Measurements from ENCODE around the gene TMEM250.

TMEM250 gene

DNA sequence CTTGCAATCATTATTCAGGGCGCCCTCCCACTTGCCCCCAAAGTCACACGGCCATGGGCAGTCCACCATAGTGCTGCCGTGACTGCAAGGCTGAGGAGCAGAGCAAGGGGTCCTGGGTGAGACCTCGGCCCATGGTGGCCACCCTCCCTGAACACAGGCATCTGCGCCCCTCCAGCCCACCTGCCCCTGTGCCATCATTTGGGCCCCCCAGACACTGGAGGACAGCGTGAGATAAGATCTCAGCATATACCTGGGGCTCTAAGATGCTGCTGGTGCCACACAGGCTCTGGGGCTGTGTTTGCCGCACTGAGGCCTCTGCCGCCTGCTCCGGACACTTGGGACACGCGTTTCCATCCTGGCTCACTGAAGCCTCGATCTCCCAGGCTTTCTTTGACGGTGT, 3.5 kb downstream of the TMEM250 start:
- Histone ChIP-seq H3K9me3 (replicated peaks in 1 of 11) (no peaks in the 10 kb centered on the region), H3K36me3 (peaks cover 18 to 38% (median 28%) of the 10 kb centered on the region in 11 experiments), H4K20me1 (peaks cover 0 to 21% (median 0%) of the 10 kb centered on the region in 11 experiments; a peak in 4 of 22 replicates)

DNA sequence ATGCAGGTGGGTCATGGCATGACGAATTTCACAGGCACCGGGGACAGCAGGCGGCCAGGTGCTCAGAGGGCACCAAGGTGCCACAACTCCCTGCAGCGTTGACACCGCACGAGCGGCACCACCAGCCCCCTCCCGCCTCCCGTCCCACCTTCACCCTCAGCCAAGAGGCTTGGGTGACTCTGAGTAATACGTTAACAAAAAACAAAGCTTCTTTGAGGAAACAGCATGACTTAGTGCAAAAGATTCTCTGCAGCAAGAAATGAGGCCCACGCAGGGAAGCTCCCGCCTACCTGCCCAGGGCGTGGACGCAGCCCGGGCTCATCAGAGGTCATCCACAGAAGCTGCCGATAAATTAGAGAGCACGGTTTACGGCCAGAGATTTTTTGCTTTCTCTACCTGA, 4.1 kb downstream of the TMEM250 start:
- Histone ChIP-seq H3K36me3 (peaks cover 18 to 38% (median 28%) of the 10 kb centered on the region in 11 experiments), H3K9ac (peak overlapping the region in 3 of 11 experiments; percentile 3 to 51 (median 47); a peak in 5 of 22 replicates), H3K4me2 (peak overlapping the region in 1 of 11 experiments; percentile 94; a peak in 2 of 22 replicates), H3K27me3 (no peaks in the 10 kb centered on the region), H3K27ac (0 out of 22 replicates have a peak overlapping the region, but pooled peaks of 1 of the 11 experiments have one; percentile 95), H3K4me1 (peaks cover 50 to 83% (median 58%) of the 10 kb centered on the region in 10 experiments), H3K9me3 (replicated peaks in 1 of 11) (no peaks in the 10 kb centered on the region), H3K4me3 (no peak overlapping the region), H4K20me1 (peaks cover 0 to 21% (median 0%) of the 10 kb centered on the region in 11 experiments; a peak in 4 of 22 replicates)
- no peak for TF ChIP-seq Cebpa-rat (IDR thresholded peaks at IDR 0.05)

More for the DNA sequence above, 3.5 kb downstream of the TMEM250 start:
- no peak for TF ChIP-seq Cebpa-rat (IDR thresholded peaks at IDR 0.05)
- peak overlapping the region in 1 of 11 experiments; percentile 94; a peak in 1 of 22 replicates for H3K4me2 ChIP-seq
- H3K9ac ChIP-seq = peak overlapping the region in 6 of 11 experiments; percentile 3 to 51 (median 35); a peak in 6 of 22 replicates
- no peak overlapping the region for H3K4me3 ChIP-seq
- 0 out of 22 replicates have a peak overlapping the region, but pooled peaks of 1 of the 11 experiments have one; percentile 95 for H3K27ac ChIP-seq
- H3K27me3 ChIP-seq = no peaks in the 10 kb centered on the region
- H3K4me1 ChIP-seq = peaks cover 50 to 83% (median 58%) of the 10 kb centered on the region in 10 experiments

- H3K4me2 ChIP-seq = peak overlapping the region; percentile 90 to 99 (median 95)
- no peak overlapping the region for H3K4me3 ChIP-seq
- no peaks in the 10 kb centered on the region for H3K9me3 ChIP-seq (replicated peaks in 1 of 11)
- H4K20me1 ChIP-seq = peaks cover 0 to 21% (median 0%) of the 10 kb centered on the region in 11 experiments; a peak in 4 of 22 replicates
- no peaks in the 10 kb centered on the region for H3K27me3 ChIP-seq
- H3K9ac ChIP-seq = peak overlapping the region in 10 of 11 experiments; percentile 6 to 81 (median 72); a peak in 17 of 22 replicates
- H3K4me1 ChIP-seq = peaks cover 65 to 98% (median 74%) of the 10 kb centered on the region in 10 experiments
- H3K27ac ChIP-seq = peak overlapping the region; percentile 24 to 91 (median 85); a peak in 16 of 22 replicates
- H3K36me3 ChIP-seq = peaks cover 18 to 38% (median 28%) of the 10 kb centered on the region in 11 experiments
- TF ChIP-seq Cebpa-rat (IDR thresholded peaks at IDR 0.05) = no peak
Measured at GRCh38 chr9:136112541-136112940, 6.1 kb downstream of the TMEM250 start.

DNA sequence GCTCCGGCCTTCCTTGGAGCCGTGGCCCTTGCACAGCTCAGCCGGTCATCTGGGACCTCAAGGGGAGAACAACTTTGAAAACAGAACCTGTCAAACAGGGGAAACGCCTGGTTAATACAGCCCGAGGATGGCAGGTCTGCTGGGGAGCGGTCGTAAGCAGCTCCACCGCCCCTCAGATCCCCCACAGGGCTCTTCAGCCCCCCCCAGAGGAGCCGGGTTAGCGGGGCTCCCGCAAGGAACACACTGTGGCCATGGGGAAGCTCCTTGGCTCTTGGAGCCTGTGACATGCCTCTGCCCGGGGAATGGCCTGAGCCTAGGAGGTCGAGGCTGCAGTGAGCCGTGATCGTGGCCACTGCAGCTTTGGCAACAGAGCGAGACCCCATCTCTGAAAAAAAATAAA, 6.8 kb downstream of the TMEM250 start:
- peaks cover 18 to 33% (median 28%) of the 10 kb centered on the region in 11 experiments for H3K36me3 ChIP-seq
- no peaks in the 10 kb centered on the region for H3K9me3 ChIP-seq (replicated peaks in 1 of 11)
- no peak overlapping the region for H3K4me3 ChIP-seq
- peak overlapping the region; percentile 90 to 99 (median 95) for H3K4me2 ChIP-seq
- H3K27me3 ChIP-seq = no peaks in the 10 kb centered on the region
- H3K9ac ChIP-seq = peak overlapping the region; percentile 20 to 81 (median 73); a peak in 16 of 22 replicates
- H3K27ac ChIP-seq = peak overlapping the region in 10 of 11 experiments; percentile 40 to 91 (median 86); a peak in 15 of 22 replicates
- peaks cover 65 to 98% (median 74%) of the 10 kb centered on the region in 10 experiments for H3K4me1 ChIP-seq
- peaks cover 0 to 19% (median 0%) of the 10 kb centered on the region in 11 experiments; a peak in 4 of 22 replicates for H4K20me1 ChIP-seq
- no peak for TF ChIP-seq Cebpa-rat (IDR thresholded peaks at IDR 0.05)

GRCh38 chr9:136111190-136111589, 7.5 kb downstream of the TMEM250 start:
- peaks cover 69 to 98% (median 77%) of the 10 kb centered on the region in 10 experiments for H3K4me1 ChIP-seq
- no peaks in the 10 kb centered on the region for H3K9me3 ChIP-seq (replicated peaks in 1 of 11)
- H3K27me3 ChIP-seq = no peaks in the 10 kb centered on the region
- peak overlapping the region; percentile 90 to 99 (median 95) for H3K4me2 ChIP-seq
- H4K20me1 ChIP-seq = peaks cover 0 to 12% (median 0%) of the 10 kb centered on the region in 11 experiments; a peak in 3 of 22 replicates
- TF ChIP-seq Cebpa-rat (IDR thresholded peaks at IDR 0.05) = no peak
- peaks cover 13 to 26% (median 21%) of the 10 kb centered on the region in 11 experiments for H3K36me3 ChIP-seq
- peak overlapping the region in 1 of 10 experiments; percentile 64; a peak in 1 of 20 replicates for H3K4me3 ChIP-seq
- peak overlapping the region; percentile 44 to 81 (median 73); a peak in 17 of 22 replicates for H3K9ac ChIP-seq
- H3K27ac ChIP-seq = peak overlapping the region in 10 of 11 experiments; percentile 40 to 91 (median 86); a peak in 19 of 22 replicates

DNA sequence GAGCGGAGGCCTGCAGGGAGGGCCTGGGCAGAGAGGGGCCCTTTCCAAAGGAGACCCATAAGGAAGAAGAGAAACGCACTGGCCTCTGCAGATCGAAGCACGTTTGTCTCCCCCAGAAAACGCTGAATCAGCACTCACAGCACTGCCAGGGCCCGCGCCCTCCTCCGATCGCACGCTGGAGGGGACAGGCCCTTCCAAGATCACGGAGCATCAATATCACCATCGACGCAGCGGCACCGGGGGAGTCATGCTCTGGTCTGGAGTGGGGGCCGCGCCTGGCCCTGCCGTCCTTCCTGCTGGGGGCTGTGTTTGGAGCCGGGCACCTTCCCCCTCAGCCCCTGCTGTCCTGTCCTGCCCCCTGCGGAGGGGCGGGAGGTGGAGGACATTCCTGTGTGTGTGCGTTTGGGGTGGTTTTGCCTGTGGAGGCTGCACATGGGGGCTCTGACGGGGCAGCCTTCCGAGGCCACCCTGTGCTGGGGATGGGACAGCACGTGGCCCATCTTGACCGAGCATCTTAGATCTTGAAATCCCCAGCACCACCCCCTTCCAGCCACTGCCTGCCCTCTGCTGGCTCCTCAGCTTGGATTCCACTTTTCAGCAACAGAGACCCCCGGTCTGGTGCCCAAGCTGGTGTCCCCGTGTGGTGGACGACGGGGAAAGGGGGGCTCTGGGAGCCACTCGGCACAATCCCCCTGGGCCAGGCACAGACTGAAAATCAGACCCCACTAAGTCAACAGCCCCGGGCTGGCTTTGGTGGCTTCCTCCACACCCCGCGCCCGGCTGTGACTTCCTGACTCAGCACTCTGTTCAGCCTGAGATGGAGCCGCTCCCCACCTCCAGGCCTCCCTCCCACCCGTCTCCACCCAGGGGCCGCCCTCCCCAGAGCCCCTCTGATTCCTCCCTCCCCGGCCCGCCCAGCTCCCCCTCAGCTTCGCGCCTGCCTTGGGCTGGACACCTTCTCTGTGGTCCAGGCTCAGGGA, 8.3 kb downstream of the TMEM250 start:
- Histone ChIP-seq H3K4me2 (peak overlapping the region; percentile 90 to 99 (median 95)), H3K27ac (peak overlapping the region; percentile 52 to 91 (median 85); a peak in 21 of 22 replicates), H3K9me3 (replicated peaks in 1 of 11) (no peaks in the 10 kb centered on the region), H3K36me3 (peaks cover 5 to 18% (median 13%) of the 10 kb centered on the region in 11 experiments), H3K9ac (peak overlapping the region; percentile 44 to 81 (median 73)), H3K4me1 (peaks cover 77 to 99% (median 85%) of the 10 kb centered on the region in 10 experiments), H3K4me3 (peak overlapping the region; percentile 26 to 64 (median 48)), H4K20me1 (peaks cover 0 to 9% (median 0%) of the 10 kb centered on the region in 11 experiments; a peak in 2 of 22 replicates), H3K27me3 (no peaks in the 10 kb centered on the region)
- TF ChIP-seq Cebpa-rat (IDR thresholded peaks at IDR 0.05) = no peak

DNA sequence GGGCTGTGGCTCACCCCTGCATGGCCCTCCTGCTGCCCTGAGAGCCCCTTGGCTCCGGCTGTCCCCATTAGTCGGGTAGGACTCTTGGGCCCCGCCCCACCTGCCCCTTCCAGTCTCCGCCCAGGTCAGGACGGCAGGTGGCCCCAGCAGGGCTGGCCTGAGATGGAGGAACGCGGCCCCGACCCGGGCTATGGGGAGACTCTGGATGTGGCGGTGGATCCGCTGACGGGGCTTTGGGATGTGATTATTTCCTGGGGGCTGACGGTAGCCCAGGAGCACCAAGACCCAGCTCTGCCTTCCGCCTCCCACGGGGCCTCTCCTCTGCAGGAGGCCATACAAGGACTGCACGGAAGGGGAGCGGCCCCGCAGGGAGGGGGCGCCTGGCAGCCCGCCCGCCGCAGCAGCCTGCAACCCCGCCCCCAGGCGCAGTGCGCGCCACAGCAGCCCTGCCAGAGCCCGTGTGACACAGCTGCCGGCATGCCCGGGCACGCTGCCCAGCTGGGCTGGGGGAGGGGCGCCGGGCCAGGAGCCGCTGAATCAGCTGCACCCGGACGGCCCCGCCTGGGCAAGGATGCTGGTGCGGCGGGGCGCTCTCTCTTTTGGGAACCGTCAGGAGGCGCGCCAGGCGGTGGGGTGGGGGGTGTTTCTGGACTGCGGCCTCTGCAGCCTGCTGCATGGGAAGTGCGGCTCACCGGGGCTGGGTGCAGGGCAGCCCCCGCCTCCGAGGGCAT, 9.2 kb downstream of the TMEM250 start:
- no peaks in the 10 kb centered on the region for H3K9me3 ChIP-seq (replicated peaks in 1 of 11)
- H3K9ac ChIP-seq = peak overlapping the region; percentile 70 to 81 (median 77)
- H3K4me3 ChIP-seq = peak overlapping the region; percentile 26 to 64 (median 48)

More for the DNA sequence above, 9.2 kb downstream of the TMEM250 start:
- Histone ChIP-seq H3K27ac (peak overlapping the region; percentile 74 to 91 (median 85)), H3K4me1 (peaks cover 86 to 100% (median 94%) of the 10 kb centered on the region in 10 experiments), H3K4me2 (peak overlapping the region; percentile 90 to 99 (median 95)), H4K20me1 (peaks cover 0 to under 1% (median 0%) of the 10 kb centered on the region in 11 experiments; a peak in 1 of 22 replicates), H3K36me3 (peaks cover 0 to 9% (median 5%) of the 10 kb centered on the region in 11 experiments; a peak in 9 of 22 replicates), H3K27me3 (no peaks in the 10 kb centered on the region)
- no peak for TF ChIP-seq Cebpa-rat (IDR thresholded peaks at IDR 0.05)
